ENCODE data around the gene MED28.

The MED28 gene

DNA sequence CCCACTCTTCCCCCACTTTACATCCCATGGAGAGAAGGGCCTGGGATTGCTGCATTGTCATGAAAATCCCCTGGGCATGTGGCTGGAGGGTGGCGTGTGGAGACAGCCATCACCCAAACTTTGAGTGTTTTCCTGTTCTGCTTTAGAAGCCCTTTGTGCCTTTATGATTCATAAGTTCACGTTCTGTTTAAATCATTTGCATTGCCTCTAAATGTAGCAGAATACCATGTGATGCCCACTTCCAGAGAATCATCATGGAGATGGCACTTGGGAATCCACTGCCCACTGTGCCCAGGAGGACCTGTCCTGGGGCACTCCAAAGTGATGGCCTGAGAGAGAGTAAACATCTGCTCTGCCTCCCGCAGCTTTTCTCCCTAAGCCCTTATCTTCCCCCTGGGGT, 52.8 kb downstream of the MED28 start:
- H3K9me3 Mint-ChIP-seq: peaks cover 5% of the 10 kb centered on the region
- peaks cover 16% of the 10 kb centered on the region for H3K27me3 Mint-ChIP-seq (ENCODE audit: low read depth)
- H3K4me3 Mint-ChIP-seq: no peak overlapping the region
- no peaks in the 10 kb centered on the region for H3K36me3 Mint-ChIP-seq (ENCODE audit: low read depth)
- peaks cover 5% of the 10 kb centered on the region for H3K4me1 Mint-ChIP-seq (ENCODE audit: low read depth)
- H3K27ac Mint-ChIP-seq: no peak overlapping the region

DNA sequence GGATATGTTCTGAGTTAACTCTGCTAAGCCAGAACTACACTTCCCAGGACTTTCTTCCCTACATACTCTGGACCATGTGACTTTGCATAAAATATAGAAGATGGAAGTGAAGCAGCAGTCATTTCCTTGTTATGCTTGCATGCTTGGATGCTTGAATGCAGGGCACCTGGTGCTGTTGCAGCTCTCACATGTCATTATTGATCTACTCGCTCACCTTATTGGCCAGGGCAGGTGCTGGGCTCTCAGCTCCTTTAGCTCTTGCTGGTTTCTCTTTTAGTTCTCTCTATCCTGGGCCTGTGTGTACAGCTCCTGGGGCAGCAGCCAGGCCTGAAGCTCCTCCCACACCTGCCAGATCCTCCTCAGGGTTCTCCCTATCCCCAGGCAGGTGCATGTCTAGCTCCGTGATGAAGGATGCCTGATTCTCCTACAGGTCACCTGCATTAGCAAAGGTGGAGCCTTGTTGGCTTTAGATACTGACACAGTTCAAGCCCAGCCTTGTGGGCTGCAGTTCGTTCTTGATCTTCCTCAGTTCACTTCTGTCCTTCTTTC, 53.3 kb downstream of the MED28 start:
- H3K27me3 Mint-ChIP-seq (ENCODE audit: low read depth): peaks cover 18% of the 10 kb centered on the region
- no peaks in the 10 kb centered on the region for H3K36me3 Mint-ChIP-seq (ENCODE audit: low read depth)
- H3K4me3 Mint-ChIP-seq: no peak overlapping the region
- peaks cover 5% of the 10 kb centered on the region for H3K9me3 Mint-ChIP-seq
- H3K4me1 Mint-ChIP-seq (ENCODE audit: low read depth): peaks cover 5% of the 10 kb centered on the region
- H3K27ac Mint-ChIP-seq: no peak overlapping the region

DNA sequence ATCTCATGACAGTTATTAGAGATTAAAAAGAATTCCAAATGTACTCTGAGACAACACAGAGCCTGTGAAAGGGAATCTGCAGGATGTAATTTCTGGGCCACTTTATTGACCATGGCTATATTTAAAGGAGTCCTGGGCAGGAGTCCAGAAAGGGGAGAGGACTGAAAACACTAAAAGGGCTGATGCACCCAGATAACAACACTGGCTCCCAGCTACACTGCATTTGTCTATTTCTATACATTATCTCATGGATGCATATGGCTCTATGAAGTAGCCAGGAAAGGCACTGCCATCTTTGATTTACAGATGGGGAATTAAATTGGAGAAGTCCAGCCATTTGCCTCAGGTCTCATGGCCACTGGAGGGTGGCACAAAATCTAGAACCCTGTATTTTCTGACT, 56.0 kb downstream of the MED28 start:
- no peaks in the 10 kb centered on the region for H3K4me1 Mint-ChIP-seq (ENCODE audit: low read depth)
- H3K9me3 Mint-ChIP-seq: peaks cover 5% of the 10 kb centered on the region
- H3K4me3 Mint-ChIP-seq: no peak overlapping the region
- peaks cover 20% of the 10 kb centered on the region for H3K27me3 Mint-ChIP-seq (ENCODE audit: low read depth)
- H3K36me3 Mint-ChIP-seq (ENCODE audit: low read depth): no peaks in the 10 kb centered on the region
- H3K27ac Mint-ChIP-seq: no peak overlapping the region

DNA sequence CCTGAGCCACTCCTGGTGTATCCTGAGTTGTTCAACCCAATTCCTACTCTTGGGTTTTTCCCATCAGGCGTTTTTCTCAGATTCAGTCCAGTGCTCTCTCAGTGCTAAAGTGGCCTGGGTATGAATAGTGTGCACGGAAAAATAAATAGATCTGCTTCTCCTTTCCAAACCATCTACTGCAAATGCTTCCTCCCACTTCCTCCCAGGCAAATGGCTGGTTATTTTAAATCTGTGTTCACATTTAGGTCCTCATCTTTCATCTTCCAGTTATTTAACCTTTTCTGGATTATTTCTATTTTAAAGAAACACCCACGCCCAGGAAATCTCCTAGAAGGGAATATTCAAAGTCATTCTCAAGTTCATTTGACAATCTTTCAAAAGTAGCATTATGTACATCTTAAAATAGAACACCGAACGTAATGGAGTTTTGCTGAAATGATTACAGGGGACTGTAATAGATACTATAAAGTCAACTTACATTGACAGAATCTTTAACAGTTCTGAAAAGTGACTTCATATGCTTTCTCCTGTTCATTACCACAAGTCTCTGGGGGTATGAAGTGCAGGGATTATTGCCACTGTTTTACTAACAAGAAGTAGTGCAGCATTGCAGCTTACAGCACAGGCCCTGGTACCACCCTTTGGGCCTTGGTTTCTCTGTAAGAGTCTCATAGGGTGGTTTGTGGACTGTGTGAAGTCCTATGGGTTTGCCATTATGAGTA, 66.3 kb downstream of the MED28 start:
- no peaks in the 10 kb centered on the region for H3K4me1 Mint-ChIP-seq (ENCODE audit: low read depth)
- H3K36me3 Mint-ChIP-seq (ENCODE audit: low read depth): no peaks in the 10 kb centered on the region
- H3K27me3 Mint-ChIP-seq (ENCODE audit: low read depth): no peaks in the 10 kb centered on the region
- no peaks in the 10 kb centered on the region for H3K9me3 Mint-ChIP-seq
- no peak overlapping the region for H3K27ac Mint-ChIP-seq
- no peak overlapping the region for H3K4me3 Mint-ChIP-seq

DNA sequence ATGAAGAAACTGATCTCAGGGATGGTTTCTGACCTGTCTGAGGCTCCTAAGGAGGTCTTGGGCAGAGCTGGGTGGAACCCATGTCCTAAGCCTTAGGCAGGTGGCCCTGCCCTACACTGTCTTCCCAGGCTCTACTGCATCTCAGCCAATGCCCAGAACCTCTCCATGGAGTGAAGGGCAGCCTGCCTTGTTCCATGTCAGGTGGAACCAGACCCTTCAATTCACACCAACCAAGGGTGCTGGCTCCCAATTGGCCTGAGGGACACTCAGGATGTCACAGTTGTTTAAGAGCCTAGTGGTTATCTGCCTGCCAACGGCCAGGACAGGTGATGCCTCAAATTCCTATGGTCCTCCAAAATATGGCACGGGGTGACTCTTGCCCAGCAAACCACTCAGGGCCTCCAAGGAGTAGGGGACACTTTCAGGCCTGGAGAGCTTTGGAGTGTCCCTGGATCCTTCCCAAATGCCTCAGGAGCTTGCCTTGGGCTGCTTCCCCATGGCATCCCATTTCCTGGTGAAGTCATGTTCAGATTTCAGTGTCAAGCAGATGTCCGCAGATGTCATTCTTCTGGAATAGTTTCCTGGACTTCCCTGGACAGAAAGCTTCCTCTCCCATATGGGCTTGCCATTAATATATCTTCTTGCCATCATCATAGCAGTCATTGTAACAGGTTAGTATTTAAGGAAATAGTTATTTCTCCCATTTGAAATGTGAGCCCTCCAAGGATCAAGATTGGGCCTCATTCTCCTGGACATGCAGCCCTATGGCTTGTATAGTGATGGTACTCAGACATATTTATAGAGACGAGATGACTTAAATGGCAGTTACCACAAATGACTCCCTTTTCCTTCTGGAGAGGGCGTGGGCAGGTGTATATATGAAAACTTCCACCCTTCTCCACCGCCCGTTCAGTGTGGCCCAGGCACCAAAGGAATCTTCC, 67.1 kb downstream of the MED28 start:
- Mint-ChIP-seq H3K9me3 (no peaks in the 10 kb centered on the region), H3K4me1 (ENCODE audit: low read depth) (no peaks in the 10 kb centered on the region), H3K27ac (no peak overlapping the region), H3K36me3 (ENCODE audit: low read depth) (no peaks in the 10 kb centered on the region), H3K4me3 (no peak overlapping the region), H3K27me3 (ENCODE audit: low read depth) (no peaks in the 10 kb centered on the region)

DNA sequence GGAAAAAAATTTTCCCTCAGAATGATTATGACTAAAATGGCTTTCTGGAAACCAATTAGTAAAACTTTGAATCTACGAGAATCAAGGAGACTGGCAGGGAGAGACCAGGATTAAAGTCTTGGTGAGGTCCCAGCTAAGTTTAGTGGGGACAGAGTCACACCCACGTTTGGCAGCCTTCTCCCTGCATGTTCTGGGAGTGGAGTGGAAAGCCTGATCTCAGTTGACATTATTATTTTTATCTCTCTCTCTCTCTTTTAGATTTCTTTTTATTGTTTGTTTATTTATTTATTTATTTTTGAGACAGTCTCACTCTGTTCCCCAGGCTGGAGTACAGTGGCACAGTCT, 67.8 kb downstream of the MED28 start:
- H3K27me3 Mint-ChIP-seq (ENCODE audit: low read depth): no peaks in the 10 kb centered on the region
- no peak overlapping the region for H3K27ac Mint-ChIP-seq
- no peaks in the 10 kb centered on the region for H3K4me1 Mint-ChIP-seq (ENCODE audit: low read depth)
- H3K36me3 Mint-ChIP-seq (ENCODE audit: low read depth): no peaks in the 10 kb centered on the region
- H3K4me3 Mint-ChIP-seq: no peak overlapping the region
- no peaks in the 10 kb centered on the region for H3K9me3 Mint-ChIP-seq

Data from T-helper 1 cell treated with Interleukin-12 subunit alpha and Interleukin-12 subunit beta and Interleukin-4 antibody, amounts not matched to agents 30 μg/mL and 1 μg/mL, for 36 hours (primary cell).